Loucy (cell line): ENCODE results near the gene TOMM70.

Experiments used
- H2AFZ ChIP-seq: fragments of 200-600 bp; sonication (generic); 2 replicates; pipeline ENCODE4 v1.6.0; 2016; ENCODE audit warnings: antibody characterized with exemption, mild to moderate bottlenecking, low read length, moderate library complexity
- H3F3A ChIP-seq: fragments of 200-600 bp; 2 replicates; pipeline ENCODE4 v1.6.0; 2016; ENCODE audit warnings: antibody characterized with exemption, low read depth, mild to moderate bottlenecking
- H3K27me3 ChIP-seq: fragments of 200-600 bp; sonication (generic); 2 replicates; pipeline ENCODE4 v1.6.1; 2014; ENCODE audit warnings: low read length, mild to moderate bottlenecking; ENCODE audit not compliant: insufficient read depth, poor library complexity, severe bottlenecking
- H3K36me3 ChIP-seq: fragments of 200-600 bp; sonication (generic); 2 replicates; pipeline ENCODE4 v1.6.1; 2016; ENCODE audit warnings: low read length; ENCODE audit not compliant: insufficient read depth
- H3K4me1 ChIP-seq: fragments of 200-600 bp; sonication (generic); 2 replicates; pipeline ENCODE4 v1.5.1; 2014; ENCODE audit warnings: low read length, mild to moderate bottlenecking; ENCODE audit not compliant: insufficient read depth, poor library complexity, severe bottlenecking
- H3K4me2 ChIP-seq: fragments of 200-600 bp; sonication (generic); 2 replicates; pipeline ENCODE4 v1.6.0; 2014; ENCODE audit warnings: antibody characterized with exemption, low read length, low read depth, mild to moderate bottlenecking; ENCODE audit not compliant: poor library complexity, severe bottlenecking
- H3K4me3 ChIP-seq: fragments of 200-600 bp; sonication (generic); 2 replicates; pipeline ENCODE4 v1.5.1; 2014; ENCODE audit warnings: low read length, mild to moderate bottlenecking, mixed read lengths; ENCODE audit not compliant: poor library complexity, severe bottlenecking
- H3K79me2 ChIP-seq: fragments of 200-600 bp; sonication (generic); 2 replicates; pipeline ENCODE4 v1.6.1; 2014; ENCODE audit warnings: low read length; ENCODE audit not compliant: insufficient read depth
- H3K9ac ChIP-seq: fragments of 200-600 bp; sonication (generic); 2 replicates; pipeline ENCODE4 v1.6.0; 2014; ENCODE audit warnings: mild to moderate bottlenecking, low read depth, low read length, moderate library complexity; ENCODE audit not compliant: poor library complexity, severe bottlenecking
- H3K9me2 ChIP-seq: fragments of 200-600 bp; sonication (generic); replicated peaks from 2 replicates; pipeline ENCODE4 v1.6.1; 2016; ENCODE audit warnings: low read depth, low read length, mixed read lengths
- H3K9me3 ChIP-seq: fragments of 200-600 bp; sonication (generic); 2 replicates; pipeline ENCODE4 v1.6.1; 2014; ENCODE audit warnings: mild to moderate bottlenecking, antibody characterized with exemption, low read length, low read depth; ENCODE audit not compliant: insufficient read depth
- H4K20me1 ChIP-seq: fragments of 200-600 bp; sonication (generic); 2 replicates; pipeline ENCODE4 v1.6.0; 2014; ENCODE audit warnings: antibody characterized with exemption, low read length, mild to moderate bottlenecking; ENCODE audit not compliant: insufficient read depth, poor library complexity, severe bottlenecking
- EZH2phosphoT487 ChIP-seq: fragments of 200-600 bp; IDR thresholded peaks from 2 replicates; pipeline ENCODE4 v1.6.1; 2018; ENCODE audit warnings: antibody characterized with exemption, mild to moderate bottlenecking, moderate library complexity, borderline replicate concordance
- TF ChIP-seq, protein P1 (sequence below): fragments of 200-600 bp; sonication (generic); conservative IDR thresholded peaks from 2 replicates; pipeline ENCODE4 v1.5.1; 2014; ENCODE audit warnings: mild to moderate bottlenecking, antibody characterized with exemption, low read length

TOMM70 gene

DNA sequence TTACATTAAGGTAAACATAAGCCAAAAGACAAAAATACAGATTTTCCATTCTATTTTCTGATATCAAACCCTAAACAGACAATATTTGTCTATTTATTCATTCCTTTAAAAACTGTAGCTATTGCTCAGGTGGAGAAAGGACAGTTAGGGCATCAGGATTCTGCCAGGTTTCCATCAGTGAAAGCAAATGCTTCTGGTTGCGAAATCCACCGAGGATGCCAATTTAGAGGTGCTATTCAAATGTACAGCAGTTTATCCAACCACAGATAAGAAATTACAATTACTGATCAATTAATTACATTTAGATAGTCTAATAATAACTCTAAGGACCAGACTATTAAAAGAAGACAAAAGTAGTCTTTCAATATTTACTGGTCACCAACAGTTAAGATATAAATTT is 3.9 kb downstream of the TOMM70 start:
- Histone ChIP-seq H3K9me2 (no peaks in the 10 kb centered on the region), H3K4me3 (peak overlapping the region; percentile 57), H4K20me1 (peaks cover 77% of the 10 kb centered on the region), H3F3A (no peaks in the 10 kb centered on the region), H3K27me3 (no peaks in the 10 kb centered on the region), H3K79me2 (peaks cover 94% of the 10 kb centered on the region), H3K36me3 (no peaks in the 10 kb centered on the region), H3K9me3 (no peaks in the 10 kb centered on the region), H3K9ac (peak overlapping the region; percentile 21), H2AFZ (no peak overlapping the region), H3K4me1 (peaks cover 45% of the 10 kb centered on the region), H3K4me2 (peak overlapping the region; percentile 98)
- TF ChIP-seq, protein P1, sequence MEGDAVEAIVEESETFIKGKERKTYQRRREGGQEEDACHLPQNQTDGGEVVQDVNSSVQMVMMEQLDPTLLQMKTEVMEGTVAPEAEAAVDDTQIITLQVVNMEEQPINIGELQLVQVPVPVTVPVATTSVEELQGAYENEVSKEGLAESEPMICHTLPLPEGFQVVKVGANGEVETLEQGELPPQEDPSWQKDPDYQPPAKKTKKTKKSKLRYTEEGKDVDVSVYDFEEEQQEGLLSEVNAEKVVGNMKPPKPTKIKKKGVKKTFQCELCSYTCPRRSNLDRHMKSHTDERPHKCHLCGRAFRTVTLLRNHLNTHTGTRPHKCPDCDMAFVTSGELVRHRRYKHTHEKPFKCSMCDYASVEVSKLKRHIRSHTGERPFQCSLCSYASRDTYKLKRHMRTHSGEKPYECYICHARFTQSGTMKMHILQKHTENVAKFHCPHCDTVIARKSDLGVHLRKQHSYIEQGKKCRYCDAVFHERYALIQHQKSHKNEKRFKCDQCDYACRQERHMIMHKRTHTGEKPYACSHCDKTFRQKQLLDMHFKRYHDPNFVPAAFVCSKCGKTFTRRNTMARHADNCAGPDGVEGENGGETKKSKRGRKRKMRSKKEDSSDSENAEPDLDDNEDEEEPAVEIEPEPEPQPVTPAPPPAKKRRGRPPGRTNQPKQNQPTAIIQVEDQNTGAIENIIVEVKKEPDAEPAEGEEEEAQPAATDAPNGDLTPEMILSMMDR, result no peak
- no peak for TF ChIP-seq EZH2phosphoT487

DNA sequence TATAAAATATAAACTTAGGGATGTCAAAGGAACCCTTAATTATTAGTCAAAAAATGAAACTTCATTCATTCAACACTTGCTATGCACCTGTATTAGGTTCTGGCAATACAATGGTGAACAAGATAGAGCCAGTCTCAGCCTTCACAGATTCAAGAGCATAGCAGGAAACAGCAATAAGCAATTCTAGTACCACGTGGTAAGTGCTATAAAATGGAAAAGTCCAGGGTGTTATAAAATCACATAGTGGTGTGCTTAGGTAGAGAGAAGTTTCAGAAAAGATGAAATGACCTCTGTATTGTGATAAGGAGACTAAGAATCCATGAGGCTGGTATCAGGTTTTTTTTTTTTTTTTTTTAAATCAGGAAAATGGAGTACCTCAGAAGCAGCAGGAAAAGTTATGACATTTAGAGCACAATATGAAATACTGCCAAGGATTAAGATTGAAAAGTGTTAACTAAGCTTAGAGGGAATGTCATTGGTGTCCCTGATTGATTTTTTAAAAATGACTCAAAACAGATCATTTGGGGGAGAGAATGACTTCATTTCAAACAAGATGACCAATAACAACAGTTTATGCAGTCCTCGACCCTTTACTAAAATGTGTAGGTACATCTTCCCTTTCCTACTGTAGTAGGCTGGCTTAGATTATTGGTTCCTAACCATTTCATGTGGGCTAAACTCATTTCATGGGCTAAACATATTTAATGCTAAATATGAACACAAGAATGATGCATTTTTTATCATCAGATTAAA is 5.0 kb downstream of the TOMM70 start:
- Histone ChIP-seq H3K4me2 (peak overlapping the region; percentile 98), H3K9me3 (no peaks in the 10 kb centered on the region), H3K4me1 (peaks cover 40% of the 10 kb centered on the region), H3K27me3 (no peaks in the 10 kb centered on the region), H3F3A (no peaks in the 10 kb centered on the region), H2AFZ (no peak overlapping the region), H4K20me1 (peaks cover 81% of the 10 kb centered on the region), H3K9me2 (no peaks in the 10 kb centered on the region), H3K79me2 (peaks cover 100% of the 10 kb centered on the region), H3K4me3 (peak overlapping the region; percentile 57), H3K36me3 (no peaks in the 10 kb centered on the region), H3K9ac (no peak overlapping the region)
- TF ChIP-seq, protein P1, result no peak
- TF ChIP-seq EZH2phosphoT487, result no peak

DNA sequence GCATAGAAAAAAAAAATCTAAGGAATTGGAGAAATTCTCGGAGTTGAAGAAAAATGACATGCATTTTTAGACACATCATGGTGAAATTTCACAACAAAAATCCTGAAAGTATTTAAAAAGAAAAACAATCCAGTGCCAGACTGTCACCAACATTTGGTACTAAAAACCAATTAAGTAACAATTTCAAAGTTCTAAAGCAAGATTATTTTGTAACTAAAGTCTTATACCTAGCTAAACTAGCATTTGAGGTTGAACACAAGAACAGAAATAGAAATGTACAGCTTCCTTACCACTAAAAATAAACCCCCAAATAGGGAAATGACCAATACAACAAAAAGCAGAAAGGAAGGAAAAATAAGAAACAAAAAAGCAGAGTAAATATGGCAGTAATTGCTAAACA is 11.9 kb downstream of the TOMM70 start:
- Histone ChIP-seq H3K4me3 (no peak overlapping the region), H3K4me1 (no peaks in the 10 kb centered on the region), H3F3A (no peaks in the 10 kb centered on the region), H3K9me3 (peaks cover 12% of the 10 kb centered on the region; the same call in 1 of the 2 replicates), H3K79me2 (peaks cover 71% of the 10 kb centered on the region), H3K27me3 (no peaks in the 10 kb centered on the region), H3K36me3 (peaks cover 45% of the 10 kb centered on the region), H3K4me2 (no peak overlapping the region), H3K9ac (no peak overlapping the region), H4K20me1 (peaks cover 25% of the 10 kb centered on the region), H3K9me2 (no peaks in the 10 kb centered on the region), H2AFZ (no peak overlapping the region)
- TF ChIP-seq, protein P1, result no peak
- no peak for TF ChIP-seq EZH2phosphoT487
